A549 (cell line): Measurements from ENCODE around the gene CLEC3A. TPM values are rescaled to one million over a fixed set of nuclear protein-coding genes. Genes with fewer than 3 reads are reported as not detected.
"Not testable (repeated sequence)": the region's sequence is repeated elsewhere in the genome, so short reads cannot be mapped to it uniquely, and the experiment has no call there.

Experiments used
- ATAC-seq, 2 experiments: fragments of 200-7000 bp in 1 of 2; fragments of >200 bp in 1 of 2; cut with Nextera tagmentation in 1 of 2; cut with Tn5 transposase in 1 of 2; 3 replicates each; pipeline versions ENCODE4 v1.8.0 to v1.9.1; 2018 to 2020; ENCODE audit warnings: mild to moderate bottlenecking in 1 of 2, moderate library complexity in 1 of 2
- CTCF ChIA-PET: fragments of 300-600 bp; sonication (Branson Sonifier 250); formaldehyde crosslinking; extraction: SDS; loops from one replicate; lab custom pipeline; 2021; ENCODE audit warnings: antibody characterized with exemption, inconsistent platforms; lab: Yijun Ruan, JAX
- POLR2A ChIA-PET: fragments of 350-600 bp; formaldehyde crosslinking; extraction: SDS; loops from one replicate; lab custom pipeline; 2021; ENCODE audit warnings: antibody characterized with exemption, inconsistent platforms; lab: Yijun Ruan, JAX
- DNase-seq, 2 experiments: peaks; one replicate each; pipeline versions ENCODE4 v3.0.0 to v3.0.0-alpha.2; 2011 to 2016; ENCODE audit warnings: low read depth in 1 of 2, low spot score in 1 of 2
- FAIRE-seq: peaks from 2 replicates; lab custom pipeline; 2011; peaks lifted over from hg19 to GRCh38; lab: Jason Lieb, UNC
- H3K27ac ChIP-seq, 2 experiments: fragments of >200 bp; sonication (Bioruptor Twin); formaldehyde crosslinking; 3 replicates each; pipeline ENCODE4 v1.5.1; 2016 to 2017
- H3K4me1 ChIP-seq: fragments of >200 bp; sonication (Bioruptor Twin); formaldehyde crosslinking; 3 replicates; pipeline ENCODE4 v1.6.1; 2016
- H3K4me2 ChIP-seq: fragments of >200 bp; sonication (Bioruptor Twin); formaldehyde crosslinking; 3 replicates; pipeline ENCODE4 v1.6.1; 2016
- H3K4me3 ChIP-seq: fragments of >200 bp; sonication (Bioruptor Twin); formaldehyde crosslinking; 3 replicates; pipeline ENCODE4 v1.5.1; 2016
- H3K9me3 ChIP-seq: fragments of >200 bp; sonication (Bioruptor Twin); formaldehyde crosslinking; 3 replicates; pipeline ENCODE4 v1.6.1; 2016
- BHLHE40 ChIP-seq: IDR thresholded peaks from 2 replicates; pipeline ENCODE4 v1.6.1; 2012; ENCODE audit warnings: low read depth, low read length, inconsistent platforms
- CBX2 ChIP-seq: fragments of 200-600 bp; sonication (generic); IDR thresholded peaks from 2 replicates; pipeline ENCODE4 v1.6.1; 2016; ENCODE audit warnings: low read depth, mild to moderate bottlenecking, borderline replicate concordance
- CHD4 ChIP-seq: fragments of 200-600 bp; sonication (generic); IDR thresholded peaks from 2 replicates; pipeline ENCODE4 v1.6.1; 2016; ENCODE audit warnings: antibody characterized with exemption, mild to moderate bottlenecking, borderline replicate concordance
- EHF ChIP-seq: fragments of 250-450 bp; sonication (Bioruptor Pico); IDR thresholded peaks from 2 replicates; pipeline ENCODE4 v1.5.0; 2020; ENCODE audit warnings: mild to moderate bottlenecking
- ESRRA ChIP-seq: fragments of 150-350 bp; IDR thresholded peaks from 2 replicates; pipeline ENCODE4 v1.6.1; 2014; ENCODE audit warnings: mild to moderate bottlenecking, low read length, borderline replicate concordance
- FOXS1 ChIP-seq: fragments of 250-450 bp; sonication (Bioruptor Pico); IDR thresholded peaks from 2 replicates; pipeline ENCODE4 v1.5.0; 2020; ENCODE audit warnings: mild to moderate bottlenecking, moderate library complexity
- HMGXB4 ChIP-seq: fragments of 250-450 bp; sonication (Bioruptor Pico); IDR thresholded peaks from 2 replicates; pipeline ENCODE4 v1.5.0; 2021; ENCODE audit warnings: mild to moderate bottlenecking, moderate library complexity, borderline replicate concordance
- HOXA7 ChIP-seq: fragments of 250-450 bp; sonication (Bioruptor Pico); IDR thresholded peaks from 2 replicates; pipeline ENCODE4 v1.5.0; 2020; ENCODE audit warnings: mild to moderate bottlenecking, moderate library complexity
- HOXB13 ChIP-seq: fragments of 250-450 bp; sonication (Bioruptor Pico); IDR thresholded peaks from 2 replicates; pipeline ENCODE4 v1.5.0; 2020; ENCODE audit warnings: low read depth, mild to moderate bottlenecking, moderate library complexity
- JUN ChIP-seq, 2 experiments: fragments of >200 bp; sonication (Bioruptor Twin); formaldehyde crosslinking; IDR thresholded peaks; 2 replicates in 1 of 2; 3 replicates in 1 of 2; pipeline ENCODE4 v1.6.1; 2016 to 2017
- KDM1A ChIP-seq: fragments of 200-600 bp; sonication (generic); IDR thresholded peaks from 2 replicates; pipeline ENCODE4 v1.6.1; 2016; ENCODE audit warnings: low read depth, mild to moderate bottlenecking
- MAFK ChIP-seq: fragments of 450-650 bp; IDR thresholded peaks from 2 replicates; pipeline ENCODE4 v1.6.1; 2014; ENCODE audit not compliant: partially characterized antibody
- MAZ ChIP-seq: fragments of 150-350 bp; IDR thresholded peaks from 2 replicates; pipeline ENCODE4 v1.6.1; 2014; ENCODE audit warnings: antibody characterized with exemption, low read depth, low read length, borderline replicate concordance
- MYC ChIP-seq: IDR thresholded peaks from 2 replicates; pipeline ENCODE4 v1.6.1; 2012; ENCODE audit warnings: mild to moderate bottlenecking, inconsistent platforms, low read length, improper control_type of control experiment, borderline replicate concordance
- NFE2L2 ChIP-seq: fragments of 150-350 bp; conservative IDR thresholded peaks from 2 replicates; pipeline ENCODE4 v1.6.1; 2014; ENCODE audit warnings: low read length
- RAD21 ChIP-seq, 2 experiments: fragments of >200 bp in 1 of 2; sonication (Bioruptor Twin) in 1 of 2; formaldehyde crosslinking in 1 of 2; IDR thresholded peaks in 1 of 2; conservative IDR thresholded peaks in 1 of 2; 2 replicates in 1 of 2; 3 replicates in 1 of 2; pipeline ENCODE4 v1.6.1; 2012 to 2018; ENCODE audit warnings: inconsistent platforms in 1 of 2
- RFX5 ChIP-seq: fragments of 450-650 bp; IDR thresholded peaks from 2 replicates; pipeline ENCODE4 v1.7.1; 2014; ENCODE audit warnings: antibody characterized with exemption, mild to moderate bottlenecking, moderate library complexity
- RNF2 ChIP-seq: fragments of 200-600 bp; sonication (generic); IDR thresholded peaks from 2 replicates; pipeline ENCODE4 v1.6.1; 2016; ENCODE audit warnings: low read depth, mild to moderate bottlenecking, antibody characterized with exemption, moderate library complexity, borderline replicate concordance
- SMC3 ChIP-seq: fragments of >200 bp; sonication (Bioruptor Twin); formaldehyde crosslinking; IDR thresholded peaks from 3 replicates; pipeline ENCODE4 v1.6.1; 2018; ENCODE audit warnings: inconsistent platforms
- SREBF2 ChIP-seq: fragments of 450-650 bp; IDR thresholded peaks from 2 replicates; pipeline ENCODE4 v1.6.1; 2014; ENCODE audit warnings: mild to moderate bottlenecking, moderate library complexity
- ZC3H11A ChIP-seq: fragments of 450-650 bp; IDR thresholded peaks from 2 replicates; pipeline ENCODE4 v1.6.1; 2014; ENCODE audit warnings: antibody characterized with exemption, mild to moderate bottlenecking
- ZFP36 ChIP-seq: fragments of 450-650 bp; IDR thresholded peaks from 2 replicates; pipeline ENCODE4 v1.6.1; 2014; ENCODE audit warnings: borderline replicate concordance; ENCODE audit not compliant: partially characterized antibody
- ZSCAN20 ChIP-seq: fragments of 250-450 bp; sonication (Bioruptor Pico); IDR thresholded peaks from 2 replicates; pipeline ENCODE4 v1.8.0; 2022; ENCODE audit warnings: mild to moderate bottlenecking, moderate library complexity
- WGBS: methylation state at CpG from one replicate; pipeline ENCODE4 v1.1.6; 2017; ENCODE audit errors: missing lambda C conversion rate; 5-methylcytosine and 5-hydroxymethylcytosine counted together
- polyA plus RNA-seq, 4 experiments: library from polyadenylated mRNA; depleted of rRNA in 3 of 4; stranded (reverse); fragments of >200 nt; fragmentation: RNase III in 1 of 4; extraction: RNeasy Plus Mini Kit Qiagen cat#74134 plus additional on column Dnase treatment in 1 of 4; gene quantifications; 2 replicates in 3 of 4; 3 replicates in 1 of 4; pipeline ENCODE4 v1.2.3, GENCODE V29; 2011 to 2017
- TF ChIP-seq, protein P1 (sequence below): fragments of >200 bp; sonication (Bioruptor Twin); formaldehyde crosslinking; IDR thresholded peaks from 3 replicates; pipeline ENCODE4 v1.5.1; 2016

The CLEC3A gene
- polyA plus RNA-seq, 2 of the 4 experiments (the other 2 are of a cell fraction): not detected

- Histone ChIP-seq H3K4me2 (no peak overlapping the region), H3K9me3 (no peaks in the 10 kb centered on the region), H3K27ac (no peak overlapping the region), H3K4me1 (no peaks in the 10 kb centered on the region), H3K4me3 (no peak overlapping the region)
- ATAC-seq (no peak), DNase-seq (no peak), FAIRE-seq (no peak)
- 47% methylated on average over 4 of the region's 4 CpGs for WGBS
- ChIA-PET POLR2A (no interaction called here), CTCF (no interaction called here)
- no peak for TF ChIP-seq RAD21 (conservative IDR thresholded peaks at IDR 0.05 in 1 of 2, IDR thresholded peaks at IDR 0.05 in 1 of 2)
- no peak for TF ChIP-seq KDM1A
- no peak for TF ChIP-seq ZC3H11A
- TF ChIP-seq, protein P1, sequence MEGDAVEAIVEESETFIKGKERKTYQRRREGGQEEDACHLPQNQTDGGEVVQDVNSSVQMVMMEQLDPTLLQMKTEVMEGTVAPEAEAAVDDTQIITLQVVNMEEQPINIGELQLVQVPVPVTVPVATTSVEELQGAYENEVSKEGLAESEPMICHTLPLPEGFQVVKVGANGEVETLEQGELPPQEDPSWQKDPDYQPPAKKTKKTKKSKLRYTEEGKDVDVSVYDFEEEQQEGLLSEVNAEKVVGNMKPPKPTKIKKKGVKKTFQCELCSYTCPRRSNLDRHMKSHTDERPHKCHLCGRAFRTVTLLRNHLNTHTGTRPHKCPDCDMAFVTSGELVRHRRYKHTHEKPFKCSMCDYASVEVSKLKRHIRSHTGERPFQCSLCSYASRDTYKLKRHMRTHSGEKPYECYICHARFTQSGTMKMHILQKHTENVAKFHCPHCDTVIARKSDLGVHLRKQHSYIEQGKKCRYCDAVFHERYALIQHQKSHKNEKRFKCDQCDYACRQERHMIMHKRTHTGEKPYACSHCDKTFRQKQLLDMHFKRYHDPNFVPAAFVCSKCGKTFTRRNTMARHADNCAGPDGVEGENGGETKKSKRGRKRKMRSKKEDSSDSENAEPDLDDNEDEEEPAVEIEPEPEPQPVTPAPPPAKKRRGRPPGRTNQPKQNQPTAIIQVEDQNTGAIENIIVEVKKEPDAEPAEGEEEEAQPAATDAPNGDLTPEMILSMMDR: no peak
- TF ChIP-seq RNF2: no peak
- TF ChIP-seq MAZ: no peak
- TF ChIP-seq CHD4: no peak
- TF ChIP-seq HOXB13 (CRISPR knock-in tag): no peak
- no peak for TF ChIP-seq RFX5
- TF ChIP-seq MYC: no peak
- no peak for TF ChIP-seq ZSCAN20
- no peak for TF ChIP-seq HOXA7
- TF ChIP-seq FOXS1: no peak
These were observed 32.5 kb upstream of the CLEC3A start for GRCh38 chr16:77989846-77990245.

DNA sequence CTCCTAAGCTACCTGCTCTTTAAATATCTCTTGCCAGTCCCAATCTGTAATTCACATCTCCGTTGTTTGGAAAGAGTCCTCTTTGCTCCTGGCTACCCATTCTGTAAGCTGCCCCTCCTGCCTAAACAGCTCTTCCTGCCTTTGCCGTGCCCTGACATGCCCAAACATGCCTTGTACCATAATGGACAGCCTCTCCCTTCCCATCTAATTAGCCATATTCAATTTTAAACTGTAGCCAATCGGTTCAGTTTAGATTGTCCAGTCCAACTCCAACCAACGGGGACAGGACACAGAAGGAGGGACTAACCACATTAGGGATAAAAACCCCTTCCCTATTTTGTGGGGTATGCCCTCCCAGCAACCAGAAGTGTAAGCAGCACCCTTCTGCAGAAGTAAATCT is 30.6 kb upstream of the CLEC3A start:
- Histone ChIP-seq H3K4me2 (no peak overlapping the region), H3K4me1 (no peaks in the 10 kb centered on the region), H3K27ac (no peak overlapping the region), H3K9me3 (peaks cover 7% of the 10 kb centered on the region; the same call in 1 of the 3 replicates), H3K4me3 (no peak overlapping the region)
- ATAC-seq: no peak
- POLR2A ChIA-PET: no interaction called here
- no peak for DNase-seq
- no peak for FAIRE-seq
- CTCF ChIA-PET: interaction anchor here (4.2 kb wide), 1 partner anchor 11 kb away, joined by 17 read pairs; no protein-coding TSS in a partner anchor
- TF ChIP-seq ESRRA (no peak), CBX2 (no peak), SMC3 (no peak), SREBF2 (no peak), RNF2 (no peak), MAFK (no peak), EHF (no peak), BHLHE40 (no peak), JUN (IDR thresholded peaks at IDR 0.05) (no peak), NFE2L2 (no peak), ZFP36 (no peak), RFX5 (no peak), HMGXB4 (CRISPR knock-in tag) (no peak)
- WGBS: 25% methylated on average over 4 of the region's 4 CpGs

GRCh38 chr16:77992381-77992780 is 30.0 kb upstream of the CLEC3A start:
- 0% methylated on average over 2 of the region's 2 CpGs for WGBS
- H3K27ac ChIP-seq, H3K4me1 ChIP-seq, H3K4me2 ChIP-seq, ATAC-seq, DNase-seq, H3K9me3 ChIP-seq, FAIRE-seq, POLR2A ChIA-PET, H3K4me3 ChIP-seq: not testable (repeated sequence)
- CTCF ChIA-PET: interaction anchor here (0.7 to 4.2 kb wide), 2 partner anchors 10 to 21 kb away, joined by 3 to 17 read pairs; no protein-coding TSS in a partner anchor
